ENCODE measurements around the gene NCAPD2. TPM values are rescaled to one million over a fixed set of nuclear protein-coding genes. Genes with fewer than 3 reads are reported as not detected.

Gene NCAPD2
- total and polyA plus RNA-seq, 2 donors (not counting 1 experiment from before 2014, with no cell fraction given): 19.9 to 42.1 TPM

GRCh38 chr12:6458281-6459003, 35.5 kb upstream of the NCAPD2 start:
- no peaks in the 10 kb centered on the region for H3K27me3 Mint-ChIP-seq
- ATAC-seq (ENCODE audit: low read depth) (no peak), DNase-seq (no peak)
- no peaks in the 10 kb centered on the region for H3K27me3 ChIP-seq (replicated peaks in 1 of 4; ENCODE audit: control extremely low read depth in 1 of 4, control insufficient read depth in 3 of 4, insufficient read depth in 4 of 4, low read length in 3 of 4)
- CTCF ChIA-PET: interaction anchor here (1.4 to 8.9 kb wide), 4 partner anchors 12 to 33 kb away, joined by 3 to 383 read pairs (median 60); partner anchors contain the start of gene CD27
- no peak overlapping the region for H3K4me3 ChIP-seq (ENCODE audit: control extremely low read depth in 1 of 5, extremely low read depth in 1 of 5, insufficient read depth in 1 of 5, low read depth in 2 of 5, low read length in 4 of 5)
- H3K4me3 Mint-ChIP-seq: no peak overlapping the region
- TF ChIP-seq CTCF (IDR thresholded peaks at IDR 0.05): no peak
- TF ChIP-seq EZH2 (IDR thresholded peaks at IDR 0.05; ENCODE audit: borderline replicate concordance, insufficient read depth, low read depth, low read length, poor library complexity, severe bottlenecking): no peak
- H3K9me3 Mint-ChIP-seq (ENCODE audit: insufficient read depth): no peaks in the 10 kb centered on the region
- peak overlapping the region in 1 of 2 donors; percentile 72 for H3K27ac ChIP-seq (ENCODE audit: low read length in 2 of 2)
- no peak overlapping the region for H3K9ac ChIP-seq (ENCODE audit: low read length)
- 93% methylated on average over 9 of the region's 14 CpGs for WGBS (ENCODE audit: insufficient coverage)
- POLR2A ChIA-PET: interaction anchor here (0.5 to 4.8 kb wide), 5 partner anchors 7 to 32 kb away, joined by 3 to 72 read pairs (median 10); partner anchors contain the start of genes CD27 and VAMP1
- H3K36me3 ChIP-seq (replicated peaks in 1 of 2; ENCODE audit: control extremely low read depth in 1 of 2, control insufficient read depth in 1 of 2, extremely low read depth in 1 of 2, insufficient read depth in 2 of 2, low read length in 1 of 2): peaks cover 4 to 78% of the 10 kb centered on the region in 2 experiments
- no peaks in the 10 kb centered on the region for H3K9me3 ChIP-seq (ENCODE audit: control extremely low read depth in 1 of 3, control insufficient read depth in 2 of 3, insufficient read depth in 1 of 3, low read length in 2 of 3)
- no peak overlapping the region for H3K4me2 ChIP-seq (replicated peaks; ENCODE audit: low read depth, low read length, poor library complexity, severe bottlenecking)
- H3K27ac Mint-ChIP-seq: peak overlapping the region; percentile 88
- H3K4me1 Mint-ChIP-seq: peaks cover 73% of the 10 kb centered on the region
- H3K4me1 ChIP-seq (ENCODE audit: control insufficient read depth in 2 of 2, insufficient read depth in 2 of 2, low read length in 2 of 2): peaks cover 54 to 71% of the 10 kb centered on the region in 2 donors
- intact Hi-C loops (cut with micrococcal nuclease): no loop called here
- no peaks in the 10 kb centered on the region for H4K20me1 ChIP-seq (ENCODE audit: control insufficient read depth, insufficient read depth, low read length, poor library complexity, severe bottlenecking)
- peaks cover 53% of the 10 kb centered on the region for H3K79me2 ChIP-seq (ENCODE audit: control insufficient read depth, insufficient read depth, low read length)
- no peak overlapping the region for H2AFZ ChIP-seq (ENCODE audit: insufficient read depth, low read depth, low read length, poor library complexity, severe bottlenecking)

- H3K4me3 ChIP-seq (ENCODE audit: control extremely low read depth in 1 of 5, extremely low read depth in 1 of 5, insufficient read depth in 1 of 5, low read depth in 2 of 5, low read length in 4 of 5): no peak overlapping the region
- TF ChIP-seq EZH2 (IDR thresholded peaks at IDR 0.05; ENCODE audit: borderline replicate concordance, insufficient read depth, low read depth, low read length, poor library complexity, severe bottlenecking): no peak
- peaks cover 4 to 80% of the 10 kb centered on the region in 2 experiments for H3K36me3 ChIP-seq (replicated peaks in 1 of 2; ENCODE audit: control extremely low read depth in 1 of 2, control insufficient read depth in 1 of 2, extremely low read depth in 1 of 2, insufficient read depth in 2 of 2, low read length in 1 of 2)
- peak overlapping the region; percentile 54 for H3K4me3 Mint-ChIP-seq
- H3K27ac Mint-ChIP-seq: peak overlapping the region; percentile 88
- H3K27me3 ChIP-seq (replicated peaks in 1 of 4; ENCODE audit: control extremely low read depth in 1 of 4, control insufficient read depth in 3 of 4, insufficient read depth in 4 of 4, low read length in 3 of 4): no peaks in the 10 kb centered on the region
- DNase-seq (no peak), ATAC-seq (ENCODE audit: low read depth) (no peak)
- H3K4me1 ChIP-seq (ENCODE audit: control insufficient read depth in 2 of 2, insufficient read depth in 2 of 2, low read length in 2 of 2): peaks cover 58 to 74% of the 10 kb centered on the region in 2 donors
- H2AFZ ChIP-seq (ENCODE audit: insufficient read depth, low read depth, low read length, poor library complexity, severe bottlenecking): no peak overlapping the region
- no peak overlapping the region for H3K4me2 ChIP-seq (replicated peaks; ENCODE audit: low read depth, low read length, poor library complexity, severe bottlenecking)
- no peaks in the 10 kb centered on the region for H4K20me1 ChIP-seq (ENCODE audit: control insufficient read depth, insufficient read depth, low read length, poor library complexity, severe bottlenecking)
- no peaks in the 10 kb centered on the region for H3K27me3 Mint-ChIP-seq
- ChIA-PET POLR2A (interaction anchor here (0.5 to 4.8 kb wide), 4 partner anchors 7 to 33 kb away, joined by 6 to 72 read pairs (median 31); partner anchors contain the start of genes CD27 and VAMP1), CTCF (interaction anchor here (8.4 to 8.9 kb wide), 2 partner anchors 14 to 34 kb away, joined by 115 to 383 read pairs; partner anchors contain the start of gene CD27)
- H3K27ac ChIP-seq (ENCODE audit: low read length in 2 of 2): peak overlapping the region in 1 of 2 donors; percentile 72
- H3K79me2 ChIP-seq (ENCODE audit: control insufficient read depth, insufficient read depth, low read length): peaks cover 52% of the 10 kb centered on the region
- no peak overlapping the region for H3K9ac ChIP-seq (ENCODE audit: low read length)
- no peaks in the 10 kb centered on the region for H3K9me3 ChIP-seq (ENCODE audit: control extremely low read depth in 1 of 3, control insufficient read depth in 2 of 3, insufficient read depth in 1 of 3, low read length in 2 of 3)
- intact Hi-C loops (cut with micrococcal nuclease): no loop called here
- H3K9me3 Mint-ChIP-seq (ENCODE audit: insufficient read depth): no peaks in the 10 kb centered on the region
- peaks cover 74% of the 10 kb centered on the region for H3K4me1 Mint-ChIP-seq
- WGBS (ENCODE audit: insufficient coverage): 100% methylated on average over 1 of the region's 2 CpGs
Observed at GRCh38 chr12:6459004-6459337, 34.9 kb upstream of the NCAPD2 start.

Data from B cell (primary cell).